ENCODE results near the gene ROR1.

- TF ChIP-seq CTCF (IDR thresholded peaks at IDR 0.05; ENCODE audit: low read depth, low read length) (no peak), POLR2A (IDR thresholded peaks at IDR 0.05; ENCODE audit: extremely low read depth, insufficient read length) (no peak), MYC (IDR thresholded peaks at IDR 0.05; ENCODE audit: low read depth, low read length) (no peak)
These were observed 353.5 kb downstream of the ROR1 start for GRCh38 chr1:64127297-64127696.
